ENCODE data around the gene IL1RAPL2. TPM values are rescaled to one million over a fixed set of nuclear protein-coding genes. Genes with fewer than 3 reads are reported as not detected.

IL1RAPL2 gene
- total RNA-seq, 1 donor from 2014 or later = 1.0 TPM

DNA sequence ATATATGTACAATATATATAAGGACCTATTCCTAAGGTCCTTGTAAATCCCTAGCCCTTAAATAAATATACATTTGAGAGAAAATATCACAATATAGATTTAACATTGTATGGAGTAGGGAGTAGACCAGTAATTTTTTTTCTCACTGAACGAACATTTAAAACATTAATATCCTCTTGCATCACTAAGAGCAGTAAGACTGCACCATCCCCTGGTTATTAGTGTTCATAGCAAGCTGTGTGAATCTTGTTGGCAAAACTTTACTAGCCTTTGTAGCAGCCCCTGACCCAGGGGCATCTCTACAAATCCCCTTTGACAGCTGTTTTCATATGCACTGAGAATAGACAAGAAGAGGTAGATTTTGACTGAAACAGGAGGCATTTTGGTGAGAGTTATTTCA, 146.5 kb downstream of the IL1RAPL2 start:
- Histone ChIP-seq H3K4me1 (ENCODE audit: control insufficient read depth in 3 of 3, insufficient read depth in 3 of 3, low read length in 3 of 3) (no peaks in the 10 kb centered on the region), H3K27ac (ENCODE audit: low read depth, low read length) (no peak overlapping the region), H3K4me3 (ENCODE audit: low read length in 3 of 3) (no peak overlapping the region), H3K9ac (ENCODE audit: low read depth in 1 of 3, low read length in 3 of 3) (no peak overlapping the region), H3K36me3 (ENCODE audit: control insufficient read depth in 3 of 3, insufficient read depth in 3 of 3, low read length in 3 of 3) (no peaks in the 10 kb centered on the region), H3K27me3 (ENCODE audit: control insufficient read depth in 3 of 3, insufficient read depth in 3 of 3, low read length in 3 of 3) (no peaks in the 10 kb centered on the region), H3K9me3 (ENCODE audit: control insufficient read depth in 3 of 3, low read length in 3 of 3) (no peaks in the 10 kb centered on the region)

DNA sequence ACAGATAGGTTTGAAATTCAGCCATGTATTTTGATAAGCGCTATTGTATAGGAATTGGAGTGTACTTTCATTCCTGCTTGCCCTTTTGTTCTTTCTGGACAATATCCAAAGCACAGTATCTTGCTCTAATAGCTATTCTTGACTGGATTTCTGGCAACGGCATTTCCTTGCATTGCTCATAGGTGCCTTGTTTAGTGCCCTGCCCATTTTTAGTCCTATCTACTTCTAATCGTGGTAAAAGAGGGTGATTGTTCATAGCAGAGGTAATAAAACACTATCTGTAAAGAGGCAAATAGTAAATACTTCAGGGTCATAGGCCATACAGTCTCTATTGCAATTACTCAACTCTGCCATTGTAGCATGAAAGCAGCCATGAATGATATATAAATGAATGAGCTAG, 155.9 kb downstream of the IL1RAPL2 start:
- Histone ChIP-seq H3K27me3 (ENCODE audit: control insufficient read depth in 3 of 3, insufficient read depth in 3 of 3, low read length in 3 of 3) (no peaks in the 10 kb centered on the region), H3K27ac (ENCODE audit: low read depth, low read length) (no peak overlapping the region)

DNA sequence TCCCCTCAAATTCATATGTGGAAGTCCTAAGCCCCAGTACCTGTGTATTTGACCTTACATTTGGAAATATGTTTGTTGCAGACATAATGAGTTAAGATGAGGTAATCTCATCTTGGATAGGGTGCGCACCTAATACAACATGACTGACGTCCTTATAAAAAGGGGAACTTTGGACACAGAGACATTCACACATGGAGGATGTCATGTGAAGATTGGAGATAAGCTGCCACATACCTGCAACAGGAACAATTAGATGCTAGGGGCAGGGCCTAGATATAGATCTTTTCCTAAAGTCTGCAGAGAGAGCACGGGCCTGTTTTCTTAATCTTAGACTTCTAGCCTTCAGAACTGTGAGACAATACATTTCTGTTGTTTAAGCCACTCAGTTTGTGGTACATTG, 162.5 kb downstream of the IL1RAPL2 start:
- Histone ChIP-seq H3K27ac (ENCODE audit: low read depth, low read length) (no peak overlapping the region), H3K27me3 (ENCODE audit: control insufficient read depth in 3 of 3, insufficient read depth in 3 of 3, low read length in 3 of 3) (no peaks in the 10 kb centered on the region), H3K9ac (ENCODE audit: low read depth in 1 of 3, low read length in 3 of 3) (no peak overlapping the region), H3K36me3 (ENCODE audit: control insufficient read depth in 3 of 3, insufficient read depth in 3 of 3, low read length in 3 of 3) (no peaks in the 10 kb centered on the region), H3K4me3 (ENCODE audit: low read length in 3 of 3) (no peak overlapping the region), H3K4me1 (ENCODE audit: control insufficient read depth in 3 of 3, insufficient read depth in 3 of 3, low read length in 3 of 3) (no peaks in the 10 kb centered on the region), H3K9me3 (ENCODE audit: control insufficient read depth in 3 of 3, low read length in 3 of 3) (no peaks in the 10 kb centered on the region)

More for the DNA sequence above, 155.9 kb downstream of the IL1RAPL2 start:
- H3K9ac ChIP-seq (ENCODE audit: low read depth in 1 of 3, low read length in 3 of 3) = no peak overlapping the region
- no peaks in the 10 kb centered on the region for H3K4me1 ChIP-seq (ENCODE audit: control insufficient read depth in 3 of 3, insufficient read depth in 3 of 3, low read length in 3 of 3)
- no peak overlapping the region for H3K4me3 ChIP-seq (ENCODE audit: low read length in 3 of 3)
- no peaks in the 10 kb centered on the region for H3K36me3 ChIP-seq (ENCODE audit: control insufficient read depth in 3 of 3, insufficient read depth in 3 of 3, low read length in 3 of 3)
- H3K9me3 ChIP-seq (ENCODE audit: control insufficient read depth in 3 of 3, low read length in 3 of 3) = no peaks in the 10 kb centered on the region

DNA sequence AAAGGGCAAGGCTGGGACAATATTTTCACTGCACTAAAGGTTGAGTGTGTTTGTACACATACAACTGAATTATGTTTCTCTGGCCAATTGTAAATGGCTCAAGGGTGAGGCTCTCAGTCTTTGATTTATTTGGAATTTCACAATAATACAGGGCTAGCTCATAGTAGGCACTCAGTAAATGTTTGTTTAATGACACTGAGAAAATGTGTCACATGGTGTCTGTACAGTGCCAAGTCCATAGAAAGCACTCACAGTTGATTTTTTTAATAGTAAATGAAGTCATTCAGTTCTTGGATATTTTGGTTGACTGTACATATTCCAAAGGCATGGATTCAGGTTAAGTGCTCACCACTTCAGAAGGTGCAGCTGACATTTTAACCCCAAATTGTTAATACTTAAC, 176.4 kb downstream of the IL1RAPL2 start:
- no peaks in the 10 kb centered on the region for H3K9me3 ChIP-seq (ENCODE audit: control insufficient read depth in 3 of 3, low read length in 3 of 3)
- no peak overlapping the region for H3K27ac ChIP-seq (ENCODE audit: low read depth, low read length)
- H3K36me3 ChIP-seq (ENCODE audit: control insufficient read depth in 3 of 3, insufficient read depth in 3 of 3, low read length in 3 of 3) = no peaks in the 10 kb centered on the region
- H3K4me3 ChIP-seq (ENCODE audit: low read length in 3 of 3) = no peak overlapping the region
- H3K4me1 ChIP-seq (ENCODE audit: control insufficient read depth in 3 of 3, insufficient read depth in 3 of 3, low read length in 3 of 3) = no peaks in the 10 kb centered on the region
- H3K27me3 ChIP-seq (ENCODE audit: control insufficient read depth in 3 of 3, insufficient read depth in 3 of 3, low read length in 3 of 3) = peaks cover 0 to 5% (median 0%) of the 10 kb centered on the region in 3 donors
- H3K9ac ChIP-seq (ENCODE audit: low read depth in 1 of 3, low read length in 3 of 3) = no peak overlapping the region

DNA sequence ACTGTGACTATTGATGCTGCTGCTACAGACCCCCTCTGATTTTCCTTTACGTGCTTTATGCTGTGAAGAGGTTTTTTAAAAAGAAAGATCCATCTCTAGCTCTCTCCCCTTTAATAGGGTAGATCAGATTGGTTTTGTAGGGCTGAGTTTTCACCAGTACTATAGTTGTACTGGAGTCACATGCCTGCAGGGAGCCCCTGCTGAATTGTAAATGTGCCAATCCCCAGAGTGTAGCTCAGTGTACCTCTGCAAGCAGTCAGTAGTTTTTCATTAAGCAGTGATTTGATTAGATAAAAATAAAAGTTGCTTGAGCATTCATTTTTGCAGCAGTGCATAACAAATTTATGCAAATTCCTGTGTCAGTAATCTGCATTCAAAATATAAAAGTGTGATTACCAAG, 179.2 kb downstream of the IL1RAPL2 start:
- H3K27me3 ChIP-seq (ENCODE audit: control insufficient read depth in 3 of 3, insufficient read depth in 3 of 3, low read length in 3 of 3) = no peaks in the 10 kb centered on the region

DNA sequence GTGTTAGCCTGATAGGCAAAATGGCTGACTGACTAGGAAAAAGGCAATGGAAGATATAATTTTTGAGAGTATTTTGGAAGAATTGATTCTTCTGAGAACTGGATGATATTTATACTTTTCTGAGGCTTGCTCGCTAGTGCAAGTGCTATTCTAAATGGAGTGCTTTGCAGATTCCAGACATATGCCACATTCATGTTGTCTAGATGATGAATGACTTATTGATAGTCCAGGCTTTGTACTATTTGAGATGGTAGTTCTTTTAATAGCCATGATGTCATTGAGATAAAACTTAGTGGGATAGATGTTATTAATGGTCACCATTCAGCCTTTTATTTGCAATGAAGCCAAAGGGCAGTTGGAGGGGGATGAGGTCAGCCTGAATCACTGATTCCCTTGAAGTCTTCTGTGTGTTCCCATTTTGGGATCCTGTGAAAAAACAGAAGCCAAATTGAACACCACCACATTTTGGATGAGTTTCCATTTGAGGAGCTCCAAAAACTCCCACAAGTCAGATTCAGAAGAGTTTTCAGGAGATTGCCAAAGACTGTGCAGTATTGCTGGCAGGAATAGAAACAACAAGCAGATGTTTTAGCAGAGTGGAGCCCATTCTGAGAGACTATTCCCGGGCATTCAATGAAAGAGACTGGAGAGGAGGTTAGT, 184.1 kb downstream of the IL1RAPL2 start:
- H3K4me1 ChIP-seq (ENCODE audit: control insufficient read depth in 3 of 3, insufficient read depth in 3 of 3, low read length in 3 of 3) = no peaks in the 10 kb centered on the region
- no peak overlapping the region for H3K4me3 ChIP-seq (ENCODE audit: low read length in 3 of 3)
- no peaks in the 10 kb centered on the region for H3K9me3 ChIP-seq (ENCODE audit: control insufficient read depth in 3 of 3, low read length in 3 of 3)
- H3K36me3 ChIP-seq (ENCODE audit: control insufficient read depth in 3 of 3, insufficient read depth in 3 of 3, low read length in 3 of 3) = no peaks in the 10 kb centered on the region
- H3K27ac ChIP-seq (ENCODE audit: low read depth, low read length) = no peak overlapping the region
- H3K27me3 ChIP-seq (ENCODE audit: control insufficient read depth in 3 of 3, insufficient read depth in 3 of 3, low read length in 3 of 3) = no peaks in the 10 kb centered on the region
- H3K9ac ChIP-seq (ENCODE audit: low read depth in 1 of 3, low read length in 3 of 3) = no peak overlapping the region

More for the DNA sequence above, 179.2 kb downstream of the IL1RAPL2 start:
- Histone ChIP-seq H3K4me3 (ENCODE audit: low read length in 3 of 3) (no peak overlapping the region), H3K27ac (ENCODE audit: low read depth, low read length) (no peak overlapping the region), H3K4me1 (ENCODE audit: control insufficient read depth in 3 of 3, insufficient read depth in 3 of 3, low read length in 3 of 3) (no peaks in the 10 kb centered on the region), H3K36me3 (ENCODE audit: control insufficient read depth in 3 of 3, insufficient read depth in 3 of 3, low read length in 3 of 3) (no peaks in the 10 kb centered on the region), H3K9me3 (ENCODE audit: control insufficient read depth in 3 of 3, low read length in 3 of 3) (no peaks in the 10 kb centered on the region), H3K9ac (ENCODE audit: low read depth in 1 of 3, low read length in 3 of 3) (no peak overlapping the region)

DNA sequence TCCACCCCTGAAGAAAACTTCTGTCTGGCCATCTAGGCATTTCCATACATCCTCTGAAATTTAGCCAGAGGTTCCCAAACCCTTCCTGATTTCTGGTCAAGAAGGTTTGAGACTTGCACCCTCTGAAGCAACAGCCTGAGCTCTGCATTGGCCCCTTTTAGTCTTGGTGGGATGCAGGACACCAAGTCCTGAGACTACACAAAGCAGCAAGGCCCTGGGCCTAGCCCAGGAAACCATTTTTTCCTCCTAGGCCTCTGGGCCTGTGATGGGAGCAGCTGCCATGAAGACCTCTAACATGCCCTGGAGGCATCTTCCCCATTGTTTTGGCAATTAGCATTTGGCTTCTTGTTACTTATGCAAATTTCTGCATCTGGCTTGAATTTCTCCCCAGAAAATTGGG, 196.6 kb downstream of the IL1RAPL2 start:
- no peak overlapping the region for H3K4me3 ChIP-seq (ENCODE audit: low read length in 3 of 3)
- no peak overlapping the region for H3K27ac ChIP-seq (ENCODE audit: low read depth, low read length)
- H3K27me3 ChIP-seq (ENCODE audit: control insufficient read depth in 3 of 3, insufficient read depth in 3 of 3, low read length in 3 of 3) = no peaks in the 10 kb centered on the region
- no peaks in the 10 kb centered on the region for H3K4me1 ChIP-seq (ENCODE audit: control insufficient read depth in 3 of 3, insufficient read depth in 3 of 3, low read length in 3 of 3)
- H3K9ac ChIP-seq (ENCODE audit: low read depth in 1 of 3, low read length in 3 of 3) = no peak overlapping the region
- no peaks in the 10 kb centered on the region for H3K36me3 ChIP-seq (ENCODE audit: control insufficient read depth in 3 of 3, insufficient read depth in 3 of 3, low read length in 3 of 3)
- no peaks in the 10 kb centered on the region for H3K9me3 ChIP-seq (ENCODE audit: control insufficient read depth in 3 of 3, low read length in 3 of 3)

- Histone ChIP-seq H3K27ac (ENCODE audit: low read depth, low read length) (no peak overlapping the region), H3K4me3 (ENCODE audit: low read length in 3 of 3) (no peak overlapping the region)
These were observed 223.8 kb downstream of the IL1RAPL2 start for GRCh38 chrX:104789784-104790183.

GRCh38 chrX:104795804-104796203, 229.8 kb downstream of the IL1RAPL2 start:
- Histone ChIP-seq H3K36me3 (ENCODE audit: control insufficient read depth in 3 of 3, insufficient read depth in 3 of 3, low read length in 3 of 3) (no peaks in the 10 kb centered on the region), H3K9ac (ENCODE audit: low read depth in 1 of 3, low read length in 3 of 3) (no peak overlapping the region), H3K27ac (ENCODE audit: low read depth, low read length) (no peak overlapping the region), H3K27me3 (ENCODE audit: control insufficient read depth in 3 of 3, insufficient read depth in 3 of 3, low read length in 3 of 3) (peaks cover 0 to 5% (median 0%) of the 10 kb centered on the region in 3 donors), H3K4me1 (ENCODE audit: control insufficient read depth in 3 of 3, insufficient read depth in 3 of 3, low read length in 3 of 3) (no peaks in the 10 kb centered on the region), H3K9me3 (ENCODE audit: control insufficient read depth in 3 of 3, low read length in 3 of 3) (no peaks in the 10 kb centered on the region), H3K4me3 (ENCODE audit: low read length in 3 of 3) (no peak overlapping the region)

More at GRCh38 chrX:104789784-104790183, 223.8 kb downstream of the IL1RAPL2 start:
- H3K36me3 ChIP-seq (ENCODE audit: control insufficient read depth in 3 of 3, insufficient read depth in 3 of 3, low read length in 3 of 3) = no peaks in the 10 kb centered on the region
- peaks cover 0 to 5% (median 0%) of the 10 kb centered on the region in 3 donors for H3K27me3 ChIP-seq (ENCODE audit: control insufficient read depth in 3 of 3, insufficient read depth in 3 of 3, low read length in 3 of 3)
- H3K9ac ChIP-seq (ENCODE audit: low read depth in 1 of 3, low read length in 3 of 3) = no peak overlapping the region
- no peaks in the 10 kb centered on the region for H3K9me3 ChIP-seq (ENCODE audit: control insufficient read depth in 3 of 3, low read length in 3 of 3)
- H3K4me1 ChIP-seq (ENCODE audit: control insufficient read depth in 3 of 3, insufficient read depth in 3 of 3, low read length in 3 of 3) = no peaks in the 10 kb centered on the region

DNA sequence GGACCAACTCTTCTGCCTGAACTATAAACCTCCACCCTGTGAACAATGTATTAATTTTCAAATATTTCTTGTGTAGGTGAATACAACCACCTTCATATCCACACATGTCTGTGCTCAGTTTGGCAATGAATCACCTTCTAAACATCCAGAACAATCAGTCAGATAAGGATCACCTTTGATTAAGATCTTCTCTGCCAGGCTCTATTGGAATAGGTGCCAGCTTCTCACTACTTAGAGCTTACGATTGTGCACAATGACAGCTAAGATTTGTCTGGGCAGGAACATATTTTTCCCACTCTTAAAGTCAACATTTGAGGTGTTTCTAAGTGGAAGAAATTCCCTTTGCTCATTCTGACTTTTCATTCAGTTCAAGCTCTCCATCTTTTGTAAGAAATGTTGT, 237.2 kb downstream of the IL1RAPL2 start:
- H3K27ac ChIP-seq (ENCODE audit: low read depth, low read length) = no peak overlapping the region

More for the DNA sequence above, 237.2 kb downstream of the IL1RAPL2 start:
- Histone ChIP-seq H3K27me3 (ENCODE audit: control insufficient read depth in 3 of 3, insufficient read depth in 3 of 3, low read length in 3 of 3) (peaks cover 0 to under 1% (median 0%) of the 10 kb centered on the region in 3 donors), H3K36me3 (ENCODE audit: control insufficient read depth in 3 of 3, insufficient read depth in 3 of 3, low read length in 3 of 3) (no peaks in the 10 kb centered on the region), H3K4me3 (ENCODE audit: low read length in 3 of 3) (no peak overlapping the region), H3K9me3 (ENCODE audit: control insufficient read depth in 3 of 3, low read length in 3 of 3) (no peaks in the 10 kb centered on the region), H3K9ac (ENCODE audit: low read depth in 1 of 3, low read length in 3 of 3) (no peak overlapping the region), H3K4me1 (ENCODE audit: control insufficient read depth in 3 of 3, insufficient read depth in 3 of 3, low read length in 3 of 3) (no peaks in the 10 kb centered on the region)

Data from skeletal muscle tissue (tissue), 4 donors.